Lower leg skin (tissue), 4 donors: ENCODE measurements around the gene SDHD. TPM values are rescaled to one million over a fixed set of nuclear protein-coding genes. Genes with fewer than 3 reads are reported as not detected.

Experiments used
- DNase-seq, 2 donors: peaks; one replicate each; pipeline ENCODE4 v3.0.0-alpha.2; 2019; ENCODE audit warnings: low spot score in 2 of 2
- H3K4me3 ChIP-seq: fragments of 200-600 bp; sonication (generic); 2 replicates; pipeline ENCODE4 v1.5.1; 2017; ENCODE audit warnings: mild to moderate bottlenecking, low read depth; ENCODE audit not compliant: poor library complexity, severe bottlenecking
- CTCF ChIP-seq, 3 donors: fragments of 450-650 bp; IDR thresholded peaks; one replicate each; pipeline ENCODE4 v1.5.1; 2016; ENCODE audit warnings: antibody characterized with exemption in 3 of 3, mild to moderate bottlenecking in 3 of 3, moderate library complexity in 2 of 3
- POLR2A ChIP-seq, 2 donors: fragments of 450-650 bp; IDR thresholded peaks; one replicate each; pipeline ENCODE4 v1.6.1; 2016 to 2017; ENCODE audit warnings: antibody characterized with exemption in 2 of 2, mild to moderate bottlenecking in 1 of 2, moderate library complexity in 1 of 2
- WGBS, 2 donors: methylation state at CpG; one replicate each; pipeline ENCODE4 v1.1.5; 2018; 5-methylcytosine and 5-hydroxymethylcytosine counted together
- intact Hi-C: fragments of 100-400 bp; cut with DNase I; formaldehyde crosslinking; loops from one replicate; pipeline ENCODE4 v1.15.0; 2023; ENCODE audit warnings: low total_unique reads
- total RNA-seq, 4 donors: library from RNA; depleted of rRNA; stranded (reverse); fragments of >200 nt; gene quantifications; one replicate each; pipeline ENCODE4 v1.1.0, GENCODE V29; 2016

SDHD gene
- total RNA-seq, 4 donors from 2014 or later, result 60.9 to 142 (median 98.9) TPM

- DNase-seq, result no peak
- no peak overlapping the region for H3K4me3 ChIP-seq
- WGBS, 2 donors, result 90 to 95% methylated on average over 11 of the region's 11 CpGs
- TF ChIP-seq CTCF (IDR thresholded peaks at IDR 0.05) (no peak), POLR2A (IDR thresholded peaks at IDR 0.05) (no peak)
- intact Hi-C loops, result no loop called here
Measured at GRCh38 chr11:112097734-112098528, 11.3 kb downstream of the SDHD start.

DNA sequence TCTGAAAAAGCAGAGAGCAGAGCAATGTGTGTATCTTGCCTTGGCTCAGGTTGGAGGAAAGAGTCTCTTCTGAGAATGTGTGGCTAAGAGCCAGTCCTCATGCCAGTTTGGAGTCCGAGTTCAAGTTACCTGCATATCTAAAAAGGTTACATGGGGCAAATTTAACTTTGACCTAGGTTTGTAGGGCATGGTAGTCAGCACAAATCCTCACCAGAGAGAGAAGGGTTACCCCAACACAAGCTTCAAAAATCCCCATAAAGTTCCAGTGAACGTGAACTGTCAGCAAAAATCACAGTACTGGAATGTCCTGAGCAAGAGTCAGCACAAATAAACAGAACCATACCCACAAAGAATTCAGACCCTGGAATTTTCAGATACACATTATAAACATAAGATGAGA is 13.8 kb downstream of the SDHD start:
- WGBS, 2 donors, result 55 to 64% methylated on average over 2 of the region's 2 CpGs
- no peak for DNase-seq
- no peak overlapping the region for H3K4me3 ChIP-seq
- intact Hi-C loops, result loop anchor here (10.0 kb wide), 1 partner anchor 174 kb away; no protein-coding TSS in a partner anchor
- no peak for TF ChIP-seq POLR2A (IDR thresholded peaks at IDR 0.05)
- TF ChIP-seq CTCF (IDR thresholded peaks at IDR 0.05), result no peak

DNA sequence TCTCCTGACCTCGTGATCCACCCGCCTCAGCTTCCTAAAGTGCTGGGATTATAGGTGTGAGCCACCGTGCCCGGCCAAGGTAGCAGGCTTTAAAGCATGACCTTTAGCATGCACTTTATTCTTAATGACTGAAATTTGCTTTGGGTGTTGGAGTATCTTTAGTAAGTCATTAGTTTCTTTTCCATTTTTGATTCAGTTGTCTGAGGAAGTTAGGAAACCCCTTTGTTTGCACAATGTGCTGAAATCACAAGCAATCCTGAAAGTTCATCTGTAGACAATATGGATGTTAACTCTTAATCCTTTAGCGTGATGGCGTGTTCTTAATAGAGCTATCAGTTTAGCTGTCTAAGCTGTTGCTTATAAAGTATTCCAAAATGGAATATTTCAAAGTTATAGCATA is 16.8 kb downstream of the SDHD start:
- DNase-seq, result no peak
- 78 to 80% methylated on average over 6 of the region's 6 CpGs for WGBS, 2 donors
- no peak overlapping the region for H3K4me3 ChIP-seq
- no peak for TF ChIP-seq CTCF (IDR thresholded peaks at IDR 0.05)
- no peak for TF ChIP-seq POLR2A (IDR thresholded peaks at IDR 0.05)
- intact Hi-C loops, result loop anchor here (10.0 kb wide), 1 partner anchor 171 kb away; no protein-coding TSS in a partner anchor

GRCh38 chr11:112106070-112106469 is 19.4 kb downstream of the SDHD start:
- intact Hi-C loops, result loop anchor here (10.0 kb wide), 1 partner anchor 169 kb away; no protein-coding TSS in a partner anchor
- DNase-seq, result no peak
- H3K4me3 ChIP-seq, result no peak overlapping the region
- TF ChIP-seq CTCF (IDR thresholded peaks at IDR 0.05) (no peak), POLR2A (IDR thresholded peaks at IDR 0.05) (no peak)
- 87 to 91% methylated on average over 8 of the region's 8 CpGs for WGBS, 2 donors

GRCh38 chr11:112113539-112114457 is 27.1 kb downstream of the SDHD start:
- no peak overlapping the region for H3K4me3 ChIP-seq
- TF ChIP-seq POLR2A (IDR thresholded peaks at IDR 0.05) (no peak), CTCF (IDR thresholded peaks at IDR 0.05) (no peak)
- DNase-seq, result no peak
- intact Hi-C loops, result loop anchor here (10.0 kb wide), 1 partner anchor 61 kb away; the partner anchor contains the start of gene BCO2
- WGBS, 2 donors, result 57 to 61% methylated on average over 6 of the region's 6 CpGs
